Inflammatory macrophage treated with lipopolysaccharide for 4 hours (primary cell): ENCODE data around the gene HES4.
"Not testable (repeated sequence)": the region's sequence is repeated elsewhere in the genome, so short reads cannot be mapped to it uniquely, and the experiment has no call there.

Source experiments
- DNase-seq: peaks from one replicate; pipeline ENCODE4 v3.0.0-alpha.2; 2020

Gene HES4

DNA sequence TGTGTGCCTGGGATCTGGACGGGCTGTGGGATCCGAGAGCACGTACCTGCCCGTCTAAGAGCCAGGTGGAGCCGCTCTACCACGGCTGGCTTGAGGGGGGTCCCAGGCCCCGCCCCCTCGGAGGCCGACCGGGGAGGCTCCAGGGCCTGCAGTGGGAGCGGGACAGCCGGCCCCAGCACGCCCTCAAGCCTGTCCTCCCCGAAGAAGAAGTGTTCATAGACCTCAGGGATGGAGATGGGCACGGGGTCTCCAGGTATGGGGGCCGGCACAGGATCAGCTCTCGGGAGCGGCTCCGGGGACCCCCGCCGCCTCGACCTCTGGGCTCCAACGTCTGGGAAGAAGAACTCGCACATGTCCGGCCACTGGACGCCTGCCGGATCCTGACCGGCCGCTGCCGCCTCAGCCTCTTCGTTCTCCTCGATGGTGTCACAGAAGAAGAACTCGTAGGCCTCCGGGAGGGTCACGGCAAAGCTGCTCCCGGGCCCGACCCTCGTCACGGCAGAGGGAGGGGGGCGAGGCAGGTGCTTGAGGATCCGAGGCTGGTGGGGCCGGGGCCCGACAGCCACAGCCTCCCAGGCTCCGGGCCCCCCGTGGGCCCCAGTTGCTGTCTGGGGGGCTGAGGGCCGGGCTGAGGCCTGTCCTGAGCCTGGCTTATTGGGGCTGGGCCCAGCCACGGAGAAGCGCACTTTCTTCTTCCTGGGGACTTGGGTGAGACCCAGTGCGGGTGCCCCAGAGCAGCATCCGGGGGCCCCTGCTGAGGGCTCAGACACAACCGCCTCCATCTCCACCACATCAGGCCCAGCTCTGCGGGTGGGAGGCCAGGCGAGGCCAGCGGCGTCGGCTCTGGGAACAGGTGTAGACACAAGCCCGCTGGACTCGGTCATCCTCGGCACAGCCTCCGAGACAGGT lies 20.8 kb downstream of the HES4 start:
- DNase-seq, result no peak

- no peak for DNase-seq
Measured at GRCh38 chr1:978069-978834, 21.6 kb downstream of the HES4 start.

- not testable (repeated sequence) for DNase-seq
Measured at GRCh38 chr1:976791-977190, 23.1 kb downstream of the HES4 start.

- DNase-seq, result peak; percentile 70
Measured at GRCh38 chr1:975896-976683, 23.8 kb downstream of the HES4 start.

DNA sequence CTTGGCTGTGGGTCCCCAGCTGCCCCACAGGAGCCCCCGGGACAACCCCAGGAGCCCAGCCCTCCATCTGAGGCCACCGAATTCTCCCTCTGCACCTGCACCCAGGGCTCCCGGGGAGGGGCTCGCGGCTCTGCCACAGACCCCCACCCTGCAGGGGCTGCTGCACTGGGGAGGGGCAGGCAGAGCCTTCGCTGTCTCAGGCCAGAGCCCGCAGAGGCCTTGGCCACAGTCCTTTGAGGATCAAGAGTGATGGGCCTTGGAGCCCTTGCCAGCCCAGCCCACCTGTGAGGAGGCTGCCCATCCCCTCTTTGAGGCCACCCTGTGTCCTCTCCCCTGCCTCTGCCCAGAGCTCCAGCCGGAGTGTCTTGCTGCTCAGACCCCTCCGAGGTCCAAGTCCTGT lies 24.5 kb downstream of the HES4 start:
- no peak for DNase-seq

- no peak for DNase-seq
Measured at GRCh38 chr1:974687-975328, 25.1 kb downstream of the HES4 start.

DNA sequence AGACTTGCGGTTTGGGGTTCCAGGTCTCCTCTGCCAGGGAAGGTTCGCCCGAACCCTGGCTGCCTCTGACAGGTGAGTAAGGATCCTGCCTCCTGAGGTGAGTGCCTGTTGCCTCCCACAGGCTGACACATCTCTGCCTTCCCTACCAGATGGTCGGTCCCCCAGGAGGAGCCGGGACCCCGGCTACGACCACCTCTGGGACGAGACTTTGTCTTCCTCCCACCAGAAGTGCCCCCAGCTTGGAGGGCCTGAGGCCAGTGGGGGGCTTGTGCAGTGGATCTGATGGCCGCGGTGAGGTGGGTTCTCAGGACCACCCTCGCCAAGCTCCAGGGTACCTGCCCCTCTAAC lies 25.6 kb downstream of the HES4 start:
- DNase-seq, result no peak

GRCh38 chr1:973459-974292 lies 26.2 kb downstream of the HES4 start:
- DNase-seq, result no peak

GRCh38 chr1:972726-973458 lies 27.0 kb downstream of the HES4 start:
- DNase-seq, result no peak

GRCh38 chr1:971751-972506 lies 28.0 kb downstream of the HES4 start:
- no peak for DNase-seq

DNA sequence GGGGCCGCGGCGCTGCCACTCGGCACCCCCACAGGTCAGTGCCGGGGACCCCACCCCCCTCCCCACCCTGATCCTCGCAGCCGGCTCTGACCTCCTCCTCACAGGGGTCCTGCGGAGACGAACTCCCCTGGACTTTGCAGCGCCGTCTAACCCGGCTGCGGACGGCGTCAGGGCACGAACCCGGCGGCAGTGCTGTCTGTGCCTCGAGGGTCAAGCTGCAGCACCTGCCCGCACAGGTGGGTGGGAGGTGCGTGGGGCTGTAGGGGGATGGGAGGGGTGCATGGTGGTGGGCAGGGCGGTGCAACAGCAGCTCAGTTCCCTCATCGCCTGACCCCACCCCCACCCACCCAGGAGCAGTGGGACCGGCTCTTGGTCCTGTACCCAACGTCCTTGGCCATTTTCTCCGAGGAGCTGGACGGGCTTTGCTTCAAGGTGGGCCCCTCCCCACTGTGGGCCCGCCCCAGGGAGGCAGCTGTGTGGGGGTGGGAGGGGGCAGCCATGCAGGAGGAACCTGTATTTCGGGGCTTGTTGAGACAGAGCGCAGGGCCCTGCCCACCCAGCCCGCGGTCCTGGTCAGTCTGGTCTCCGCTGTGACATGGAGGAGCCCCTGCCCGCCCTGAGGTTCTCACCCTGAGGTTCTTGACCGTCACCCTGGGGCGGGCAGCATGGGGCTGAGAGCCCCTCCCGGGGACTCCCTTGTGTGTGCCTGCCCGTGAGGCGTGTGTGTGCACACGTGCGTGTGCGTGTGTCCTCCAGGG lies 28.7 kb downstream of the HES4 start:
- DNase-seq, result no peak

DNA sequence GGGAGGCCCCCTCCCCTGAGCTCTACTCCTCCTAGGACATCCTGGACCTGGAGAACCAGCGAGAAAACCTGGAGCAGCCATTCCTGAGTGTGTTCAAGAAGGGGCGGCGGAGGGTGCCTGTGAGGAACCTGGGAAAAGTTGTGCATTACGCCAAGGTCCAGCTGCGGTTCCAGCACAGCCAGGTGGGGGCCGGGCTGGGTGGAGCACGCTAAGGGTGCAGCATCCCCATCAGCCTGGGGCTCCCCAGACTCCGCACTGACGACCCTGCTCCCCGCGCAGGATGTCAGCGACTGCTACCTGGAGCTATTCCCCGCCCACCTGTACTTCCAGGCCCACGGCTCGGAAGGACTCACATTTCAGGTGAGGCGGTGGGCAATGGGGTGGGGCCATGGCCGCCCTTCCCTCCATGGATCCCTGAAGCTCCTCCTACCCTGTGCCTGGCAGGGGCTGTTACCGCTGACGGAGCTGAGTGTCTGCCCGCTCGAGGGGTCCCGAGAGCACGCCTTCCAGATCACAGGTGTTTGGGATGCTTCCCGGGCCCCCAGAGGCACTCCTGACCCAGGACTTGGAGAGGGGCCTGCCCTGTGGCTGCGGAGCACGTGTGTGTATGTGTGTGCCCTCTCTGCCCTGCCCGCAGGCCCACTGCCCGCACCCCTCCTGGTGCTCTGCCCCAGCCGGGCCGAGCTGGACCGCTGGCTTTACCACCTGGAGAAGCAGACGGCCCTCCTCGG lies 29.5 kb downstream of the HES4 start:
- DNase-seq, result no peak

GRCh38 chr1:969260-969855 lies 30.5 kb downstream of the HES4 start:
- DNase-seq, result no peak

DNA sequence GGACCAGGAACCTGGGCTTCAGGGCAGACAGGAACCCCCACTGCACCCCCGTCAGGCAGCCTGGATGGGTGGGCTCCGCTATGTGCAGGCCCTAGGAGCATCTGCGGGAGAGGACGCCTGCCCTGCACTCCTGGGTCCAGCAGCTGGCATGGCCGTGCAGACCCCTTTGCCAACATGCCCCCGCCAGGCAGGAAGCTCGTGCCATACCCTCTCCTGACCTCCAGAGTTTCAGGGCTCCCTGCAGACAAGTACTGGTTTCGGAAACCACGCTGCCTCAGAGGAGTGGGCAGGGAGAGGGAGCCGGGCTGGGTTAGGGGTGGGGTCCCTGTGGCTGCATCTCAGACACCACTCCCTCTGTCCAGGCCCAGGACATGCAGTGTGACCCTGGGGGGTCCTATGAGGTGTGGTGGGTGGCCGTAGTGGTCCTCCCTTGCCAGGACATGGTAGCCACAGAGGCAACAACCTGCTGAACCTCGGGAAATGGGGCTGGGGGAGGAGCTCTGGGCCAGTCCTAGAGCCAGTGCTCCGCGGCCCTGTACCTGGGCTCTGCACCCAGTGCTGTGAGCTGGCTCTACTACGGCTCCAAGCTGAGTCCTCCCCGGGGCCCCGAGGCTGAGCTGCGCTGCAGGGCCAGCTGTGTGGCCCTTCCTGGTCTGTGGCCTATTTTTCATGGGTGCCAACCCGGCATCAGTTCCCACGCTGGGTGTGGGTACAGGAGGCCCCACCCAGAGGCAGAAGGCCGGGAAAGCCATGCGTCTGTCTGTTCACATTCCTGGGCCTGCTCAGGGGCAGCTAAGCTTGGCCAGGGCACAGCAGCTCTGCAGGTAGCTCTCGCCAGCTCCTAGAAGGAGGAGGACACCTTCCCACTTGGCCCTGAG lies 32.2 kb downstream of the HES4 start:
- DNase-seq, result no peak

GRCh38 chr1:966704-967300 lies 33.1 kb downstream of the HES4 start:
- DNase-seq, result peak; percentile 75

DNA sequence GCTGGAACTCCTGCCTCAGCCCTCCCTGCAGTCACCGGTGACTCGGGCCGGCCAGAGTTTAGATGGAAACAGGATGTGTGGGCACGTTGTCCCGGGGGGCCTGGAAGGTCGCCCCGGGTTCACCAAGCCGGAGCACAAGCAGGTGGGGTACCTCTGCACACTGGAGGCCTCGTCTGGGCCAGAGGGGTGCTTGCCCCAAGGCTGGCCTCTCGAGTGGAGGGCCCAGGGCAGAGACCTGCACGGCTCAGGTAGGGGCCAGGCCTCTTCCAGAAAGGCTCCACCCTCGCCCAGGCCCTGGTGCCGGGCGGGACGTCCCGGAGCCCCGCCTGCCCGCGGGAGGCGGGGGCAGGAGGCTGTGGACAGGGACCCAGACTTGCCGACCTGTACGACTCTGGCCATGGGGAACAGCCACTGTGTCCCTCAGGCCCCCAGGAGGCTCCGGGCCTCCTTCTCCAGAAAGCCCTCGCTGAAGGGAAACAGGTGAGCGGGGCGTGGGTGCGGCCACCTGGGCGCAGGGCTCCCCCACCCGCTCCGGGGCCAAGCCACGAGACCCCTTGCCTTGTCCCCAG lies 33.7 kb downstream of the HES4 start, which contains the start of gene PLEKHN1:
PLEKHN1 (plus strand) TSS at position 348 of the 569 bp plus-strand sequence; CDS start at position 398, 50 bp downstream.
- peak; percentile 38 for DNase-seq
